A549 (cell line): ENCODE data around the gene TCF4.

Experiments
- CHD2 ChIP-seq: fragments of 150-350 bp; IDR thresholded peaks from 2 replicates; pipeline ENCODE4 v1.6.1; 2014; ENCODE audit warnings: low read length; ENCODE audit not compliant: partially characterized antibody
- CTCF ChIP-seq: fragments of >200 bp; sonication (Bioruptor Twin); formaldehyde crosslinking; IDR thresholded peaks from 3 replicates; pipeline ENCODE4 v1.5.1; 2016
- USF2 ChIP-seq: fragments of 450-650 bp; IDR thresholded peaks from 2 replicates; pipeline ENCODE4 v1.6.1; 2014; ENCODE audit warnings: antibody characterized with exemption

GRCh38 chr18:55427951-55428350 lies 160.0 kb downstream of the TCF4 start:
- TF ChIP-seq CTCF, result no peak
- no peak for TF ChIP-seq CHD2
- TF ChIP-seq USF2, result no peak
